T1000 (cell line): ENCODE measurements around the gene EFR3B.
A peak's percentile ranks its signal among the peaks of the same experiment; 100 is the strongest.
"Not testable (repeated sequence)": the region's sequence is repeated elsewhere in the genome, so short reads cannot be mapped to it uniquely, and the experiment has no call there.

Experiments
- DNase-seq: peaks from one replicate; lab custom pipeline; 2025; ENCODE audit warnings: mixed read lengths; lab: John Stamatoyannopoulos, UW

Gene EFR3B, protein sequence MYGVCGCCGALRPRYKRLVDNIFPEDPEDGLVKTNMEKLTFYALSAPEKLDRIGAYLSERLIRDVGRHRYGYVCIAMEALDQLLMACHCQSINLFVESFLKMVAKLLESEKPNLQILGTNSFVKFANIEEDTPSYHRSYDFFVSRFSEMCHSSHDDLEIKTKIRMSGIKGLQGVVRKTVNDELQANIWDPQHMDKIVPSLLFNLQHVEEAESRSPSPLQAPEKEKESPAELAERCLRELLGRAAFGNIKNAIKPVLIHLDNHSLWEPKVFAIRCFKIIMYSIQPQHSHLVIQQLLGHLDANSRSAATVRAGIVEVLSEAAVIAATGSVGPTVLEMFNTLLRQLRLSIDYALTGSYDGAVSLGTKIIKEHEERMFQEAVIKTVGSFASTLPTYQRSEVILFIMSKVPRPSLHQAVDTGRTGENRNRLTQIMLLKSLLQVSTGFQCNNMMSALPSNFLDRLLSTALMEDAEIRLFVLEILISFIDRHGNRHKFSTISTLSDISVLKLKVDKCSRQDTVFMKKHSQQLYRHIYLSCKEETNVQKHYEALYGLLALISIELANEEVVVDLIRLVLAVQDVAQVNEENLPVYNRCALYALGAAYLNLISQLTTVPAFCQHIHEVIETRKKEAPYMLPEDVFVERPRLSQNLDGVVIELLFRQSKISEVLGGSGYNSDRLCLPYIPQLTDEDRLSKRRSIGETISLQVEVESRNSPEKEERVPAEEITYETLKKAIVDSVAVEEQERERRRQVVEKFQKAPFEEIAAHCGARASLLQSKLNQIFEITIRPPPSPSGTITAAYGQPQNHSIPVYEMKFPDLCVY

DNA sequence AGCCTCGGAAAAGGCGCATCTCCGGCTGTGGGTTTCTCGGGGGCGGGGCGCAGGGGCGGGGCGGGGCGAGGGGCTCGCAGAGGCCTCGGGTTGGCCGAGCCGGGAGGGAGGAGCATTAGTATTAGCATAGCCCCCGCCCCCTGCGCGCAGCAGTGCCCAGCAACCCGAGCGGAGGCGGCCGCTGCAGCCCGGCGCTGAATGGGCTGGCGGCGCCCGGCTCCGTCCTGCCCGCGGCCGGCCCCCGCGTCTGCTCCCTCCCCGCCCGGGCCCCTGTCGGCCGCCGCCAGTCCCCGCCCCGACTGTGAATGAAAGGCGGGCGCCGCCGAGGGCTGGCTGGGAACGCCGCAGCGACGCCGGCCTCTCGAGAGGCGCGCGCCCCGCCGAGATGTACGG, at the start of gene EFR3B:
Gene EFR3B, plus strand, starts transcription at position 149 of the 393 bp plus-strand sequence. Its CDS starts 237 bp downstream, at position 386.
- peak; percentile 89 for DNase-seq

GRCh38 chr2:24993406-24994145, 48.3 kb upstream of the EFR3B start:
- DNase-seq: no peak

DNA sequence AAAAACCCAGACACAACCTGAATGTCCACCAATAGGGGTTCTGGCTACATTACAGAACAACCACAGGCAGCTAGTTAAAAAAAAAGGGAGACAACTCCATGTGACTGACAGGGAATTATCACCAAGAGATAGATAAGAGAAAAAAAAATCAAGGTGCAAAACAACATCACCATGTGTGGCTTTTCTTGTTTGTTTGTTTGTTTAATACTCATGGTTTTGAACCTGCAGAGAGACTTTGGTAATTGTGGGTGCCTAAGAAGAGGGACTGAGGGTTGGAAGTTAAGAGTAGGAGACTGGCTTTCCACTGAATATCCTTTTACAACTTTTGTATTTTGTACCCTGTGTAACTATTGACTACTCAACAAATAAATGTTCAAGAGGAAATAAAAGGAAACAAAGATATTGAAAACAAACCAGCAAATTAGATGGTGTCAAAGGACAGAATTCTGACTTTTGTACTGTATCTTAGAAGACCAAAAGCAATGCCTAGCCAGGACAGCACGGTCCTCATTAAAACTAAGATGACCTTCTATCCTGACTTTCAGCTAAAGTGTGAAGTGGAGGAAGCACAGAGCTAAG, 47.6 kb upstream of the EFR3B start:
- DNase-seq: no peak

DNA sequence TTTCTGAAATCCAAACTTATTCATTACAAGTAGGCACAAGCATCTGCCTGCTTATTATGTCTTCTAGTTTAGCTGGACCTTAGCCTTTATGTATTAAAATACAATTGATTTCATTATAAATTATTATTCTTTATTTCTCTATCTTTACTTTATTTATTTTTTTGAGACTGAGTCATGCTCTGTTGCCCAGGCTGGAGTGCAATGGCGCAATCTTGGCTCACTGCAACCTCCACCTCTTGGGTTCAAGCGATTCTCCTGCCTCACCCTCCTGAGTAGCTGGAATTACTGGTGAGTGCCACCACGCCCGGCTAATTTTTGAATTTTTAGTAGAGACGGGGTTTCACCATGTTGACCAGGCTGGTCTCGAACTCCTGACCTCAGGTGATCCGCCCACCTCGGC, 42.8 kb upstream of the EFR3B start:
- DNase-seq: not testable (repeated sequence)

- DNase-seq: no peak
Measured at GRCh38 chr2:25000036-25000435, 41.8 kb upstream of the EFR3B start.

- DNase-seq: no peak
Measured at GRCh38 chr2:25000503-25001324, 41.2 kb upstream of the EFR3B start.

DNA sequence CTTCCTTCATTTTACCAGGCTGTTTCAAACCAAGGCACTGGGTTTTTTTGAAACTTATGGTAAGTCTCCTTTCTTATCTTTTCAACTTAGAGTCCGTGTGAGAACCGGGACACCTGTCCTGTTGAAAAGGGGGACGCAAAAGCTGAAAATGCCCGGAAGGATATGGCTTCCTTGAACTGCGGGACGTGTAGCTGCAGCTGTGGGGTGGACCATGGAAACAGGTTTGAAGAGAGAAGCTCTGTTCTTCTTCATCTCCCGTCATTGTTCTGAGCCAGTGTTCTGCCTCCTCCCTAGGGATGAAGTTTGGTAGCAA, 40.6 kb upstream of the EFR3B start:
- DNase-seq: no peak

DNA sequence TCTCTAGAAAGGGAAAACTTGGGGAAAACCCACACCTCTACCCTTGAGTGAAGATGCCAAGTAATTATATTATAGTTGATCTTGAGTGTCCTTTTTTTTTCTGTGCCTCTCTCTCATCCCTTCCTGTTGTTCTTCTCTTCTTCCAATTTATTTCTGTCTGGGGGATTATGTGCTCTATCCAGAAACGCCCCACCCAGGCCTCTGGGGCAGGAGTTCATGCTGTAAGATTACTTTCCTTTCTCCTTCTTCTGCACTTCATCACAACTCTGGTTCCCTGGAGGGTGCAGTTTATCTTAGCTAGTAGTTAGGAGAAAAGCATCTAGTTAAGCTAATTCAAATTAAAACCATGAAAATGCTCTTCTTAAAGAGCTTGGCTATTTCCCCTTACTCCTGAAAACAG, 39.8 kb upstream of the EFR3B start:
- DNase-seq: no peak

- no peak for DNase-seq
Measured at GRCh38 chr2:25009954-25010353, 31.9 kb upstream of the EFR3B start.

GRCh38 chr2:25011342-25011741, 30.5 kb upstream of the EFR3B start:
- DNase-seq: not testable (repeated sequence)

DNA sequence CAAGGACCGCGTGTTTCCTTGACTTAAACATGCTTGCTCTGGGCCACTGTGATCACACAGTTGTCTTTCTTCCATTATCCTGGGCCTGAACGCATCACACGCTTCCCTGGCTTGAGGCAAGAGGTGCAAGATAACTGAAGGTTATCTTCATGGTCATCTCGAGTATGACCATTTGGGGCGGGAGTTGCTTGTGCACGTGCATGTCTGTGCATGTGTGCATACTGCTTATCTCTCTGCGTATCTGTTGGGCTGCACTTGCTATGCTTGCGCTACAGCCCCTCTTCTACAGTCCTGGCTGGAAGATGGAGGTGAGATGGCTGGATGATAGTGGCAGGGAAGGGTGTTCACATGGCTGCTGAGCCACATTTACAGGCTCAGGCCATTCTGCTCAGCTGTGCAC, 27.2 kb upstream of the EFR3B start:
- DNase-seq: no peak

DNA sequence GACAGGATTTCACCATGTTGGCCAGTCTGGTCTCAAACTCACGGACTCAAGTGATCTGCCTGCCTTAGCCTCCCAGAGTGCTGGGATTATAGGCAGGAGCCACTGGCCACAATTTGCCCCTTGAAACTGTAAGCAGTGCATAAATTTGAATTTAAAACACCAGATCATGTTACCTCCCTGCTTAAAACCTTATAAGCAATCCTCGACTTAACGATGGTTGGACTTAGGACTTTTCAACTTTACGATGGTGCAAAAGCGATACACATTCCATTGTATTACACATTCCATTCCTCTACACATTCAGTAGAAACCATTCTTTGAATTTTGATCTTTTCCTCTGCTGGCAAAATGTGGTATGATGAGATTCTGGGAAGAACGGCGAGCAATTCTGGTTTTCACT, 23.2 kb upstream of the EFR3B start:
- DNase-seq: no peak

DNA sequence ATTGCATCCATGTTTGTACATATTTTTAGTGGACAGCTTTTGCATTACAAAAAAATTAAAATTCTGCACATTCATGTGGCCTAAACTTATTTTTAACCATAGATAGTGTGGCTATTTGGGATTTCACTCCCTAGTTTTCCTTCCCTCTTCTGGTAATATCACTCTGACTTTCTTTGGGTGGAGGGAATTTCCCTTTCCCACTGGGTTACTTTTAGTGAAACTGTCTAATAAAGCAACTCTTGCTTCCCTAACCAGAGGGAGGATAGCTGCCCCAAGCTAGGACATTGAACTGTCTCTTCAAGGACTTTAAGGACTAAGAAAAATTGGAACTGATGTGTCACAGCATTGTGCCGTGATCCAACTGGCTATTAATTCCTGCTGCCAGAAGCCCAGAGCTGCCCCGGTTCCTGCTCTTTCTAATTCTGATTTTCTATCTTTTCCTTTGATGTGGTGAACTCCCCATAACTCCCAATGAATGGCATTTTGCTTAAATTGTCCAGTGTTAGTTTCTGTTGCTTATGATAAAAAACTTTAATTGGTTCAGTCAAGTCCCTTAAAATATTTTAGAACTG, 20.0 kb upstream of the EFR3B start:
- no peak for DNase-seq

DNA sequence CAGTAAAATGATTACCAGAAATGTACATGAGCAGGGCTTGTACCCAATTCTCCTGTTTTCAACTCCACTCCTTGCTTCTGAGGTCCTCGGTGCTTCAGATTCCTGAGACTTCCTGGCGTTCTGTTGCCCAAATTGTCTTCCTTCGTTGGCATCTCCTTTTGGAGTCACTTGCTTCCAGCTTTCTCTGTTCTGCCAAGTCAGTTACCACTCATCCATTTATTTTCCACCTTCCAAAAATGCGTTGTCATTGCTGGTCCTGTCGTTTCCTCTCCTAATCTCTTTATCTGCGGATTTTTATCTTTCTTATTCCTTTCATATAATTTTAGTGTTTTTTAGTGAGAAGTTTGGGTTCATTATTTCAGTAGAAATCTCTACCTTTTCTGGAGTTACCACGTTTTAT, 18.5 kb upstream of the EFR3B start:
- DNase-seq: no peak

- no peak for DNase-seq
Measured at GRCh38 chr2:25025229-25026007, 16.5 kb upstream of the EFR3B start.

- DNase-seq: no peak
Measured at GRCh38 chr2:25026008-25026530, 15.8 kb upstream of the EFR3B start.

DNA sequence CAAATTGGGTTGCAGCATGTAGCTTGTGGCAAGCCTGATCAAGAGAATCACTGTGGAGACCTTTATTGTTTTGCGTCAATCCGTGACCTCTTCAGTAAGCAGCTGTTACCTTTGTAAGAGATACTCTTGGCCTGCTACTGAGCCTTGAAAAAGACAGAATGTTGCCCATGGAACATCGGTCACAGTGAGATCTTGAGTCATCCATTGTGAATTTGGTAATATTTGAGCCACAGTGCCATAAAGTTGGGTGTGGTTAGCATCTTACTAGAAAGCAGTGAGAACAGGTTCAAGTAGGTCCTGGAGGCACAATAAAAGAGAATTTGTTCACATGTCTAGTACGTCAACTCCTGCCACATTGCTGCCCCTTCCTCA, 12.7 kb upstream of the EFR3B start:
- no peak for DNase-seq

DNA sequence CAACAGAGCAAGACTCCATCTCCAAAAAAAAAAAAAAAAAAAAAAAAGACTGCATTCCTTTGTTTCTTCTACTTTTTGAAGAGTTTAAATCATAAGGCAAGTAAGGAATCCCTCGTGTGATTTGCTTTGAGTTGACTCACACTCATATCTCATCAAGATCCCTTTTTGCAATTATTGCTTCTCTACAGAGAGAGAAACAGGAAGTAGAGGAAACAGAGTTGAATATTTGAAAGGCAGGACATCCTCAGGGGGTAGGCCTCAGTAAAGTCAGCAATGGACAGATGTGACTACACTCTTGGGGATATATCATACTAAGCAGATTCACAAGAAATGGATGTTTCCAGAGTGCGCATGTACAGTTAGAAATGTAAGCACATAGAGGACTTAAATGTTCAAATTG, 11.2 kb upstream of the EFR3B start:
- no peak for DNase-seq

DNA sequence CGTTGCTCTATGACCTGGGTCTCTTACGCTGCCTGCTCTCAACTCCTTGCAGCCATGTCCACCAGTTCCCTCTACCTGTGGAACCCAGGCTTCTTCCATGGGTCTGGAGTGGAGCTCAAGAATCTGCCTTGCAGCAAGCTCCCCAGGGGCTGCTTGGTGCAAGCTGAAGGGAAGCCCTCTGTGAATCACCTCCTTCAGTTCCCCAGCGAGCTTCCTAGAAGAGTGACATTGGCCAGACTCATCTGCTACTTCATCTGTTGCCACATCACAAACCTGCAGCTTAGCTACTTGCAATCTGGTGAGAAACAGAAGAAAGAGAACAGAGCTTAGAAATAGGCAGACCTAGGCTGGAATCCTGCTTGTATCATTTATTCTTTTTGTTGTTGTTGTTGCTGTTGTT, 9.8 kb upstream of the EFR3B start:
- no peak for DNase-seq

DNA sequence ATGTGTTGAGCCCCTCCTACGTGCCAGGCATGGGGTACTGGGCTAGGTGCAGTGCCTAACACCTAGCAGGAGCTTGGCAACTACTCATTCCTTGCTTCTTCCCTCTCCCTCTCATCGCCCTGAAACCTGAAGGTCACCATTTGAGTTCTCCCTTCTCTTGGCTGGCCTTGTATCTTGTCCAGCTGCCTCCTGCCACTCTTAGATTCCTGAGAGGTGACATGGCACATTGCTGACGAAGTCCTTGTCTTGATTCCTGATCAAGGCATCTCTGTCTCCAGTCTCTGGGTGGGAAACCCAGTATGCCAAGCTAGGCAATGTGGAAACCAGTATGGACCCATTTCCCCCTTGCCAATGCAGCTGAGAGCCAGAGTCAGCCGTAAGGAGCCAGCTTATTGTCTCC, 9.0 kb upstream of the EFR3B start:
- DNase-seq: no peak
